KMS-11 (cell line): ENCODE data around the gene TXNL1.
A peak's percentile ranks its signal among the peaks of the same experiment; 100 is the strongest.

Experiments used
- H2AFZ ChIP-seq: fragments of 200-600 bp; sonication (generic); 2 replicates; pipeline ENCODE4 v1.6.1; 2016; ENCODE audit warnings: antibody characterized with exemption, mixed run types, low read depth
- H3K27ac ChIP-seq: fragments of 200-600 bp; sonication (generic); 2 replicates; pipeline ENCODE4 v1.6.1; 2016; ENCODE audit warnings: mild to moderate bottlenecking, mixed run types
- H3K27me3 ChIP-seq: fragments of 200-600 bp; sonication (generic); 2 replicates; pipeline ENCODE4 v1.6.1; 2017; ENCODE audit warnings: mild to moderate bottlenecking, low read depth, mixed run types, moderate library complexity; ENCODE audit not compliant: insufficient read depth
- H3K36me3 ChIP-seq: fragments of 200-600 bp; sonication (generic); 2 replicates; pipeline ENCODE4 v1.6.1; 2017; ENCODE audit warnings: mild to moderate bottlenecking, mixed run types; ENCODE audit not compliant: insufficient read depth
- H3K4me1 ChIP-seq: fragments of 200-600 bp; sonication (generic); 2 replicates; pipeline ENCODE4 v1.6.1; 2016; ENCODE audit warnings: mild to moderate bottlenecking, low read depth, mixed run types; ENCODE audit not compliant: poor library complexity, severe bottlenecking
- H3K4me2 ChIP-seq: fragments of 200-600 bp; sonication (generic); 2 replicates; pipeline ENCODE4 v1.7.0; 2016; ENCODE audit warnings: mild to moderate bottlenecking, mixed run types
- H3K4me3 ChIP-seq: fragments of 200-600 bp; sonication (generic); IDR thresholded peaks from 2 replicates; pipeline ENCODE4 v1.6.1; 2017; ENCODE audit warnings: low read depth, low read length, mixed read lengths; ENCODE audit not compliant: insufficient read depth
- H3K79me2 ChIP-seq: fragments of 200-600 bp; sonication (generic); 2 replicates; pipeline ENCODE4 v1.6.1; 2016; ENCODE audit warnings: low read depth, mixed run types; ENCODE audit not compliant: insufficient read depth
- H3K9ac ChIP-seq: fragments of 200-600 bp; sonication (generic); 2 replicates; pipeline ENCODE4 v1.6.1; 2016; ENCODE audit warnings: mild to moderate bottlenecking, mixed run types
- H4K20me1 ChIP-seq: fragments of 200-600 bp; sonication (generic); 2 replicates; pipeline ENCODE4 v1.6.1; 2016; ENCODE audit warnings: mild to moderate bottlenecking, mixed run types; ENCODE audit not compliant: insufficient read depth
- TF ChIP-seq, protein P1 (sequence below): fragments of 200-600 bp; sonication (generic); conservative IDR thresholded peaks from 2 replicates; pipeline ENCODE4 v1.6.1; 2017; ENCODE audit warnings: low read depth, mild to moderate bottlenecking, antibody characterized with exemption, low read length, moderate library complexity, mixed read lengths

The TXNL1 gene

DNA sequence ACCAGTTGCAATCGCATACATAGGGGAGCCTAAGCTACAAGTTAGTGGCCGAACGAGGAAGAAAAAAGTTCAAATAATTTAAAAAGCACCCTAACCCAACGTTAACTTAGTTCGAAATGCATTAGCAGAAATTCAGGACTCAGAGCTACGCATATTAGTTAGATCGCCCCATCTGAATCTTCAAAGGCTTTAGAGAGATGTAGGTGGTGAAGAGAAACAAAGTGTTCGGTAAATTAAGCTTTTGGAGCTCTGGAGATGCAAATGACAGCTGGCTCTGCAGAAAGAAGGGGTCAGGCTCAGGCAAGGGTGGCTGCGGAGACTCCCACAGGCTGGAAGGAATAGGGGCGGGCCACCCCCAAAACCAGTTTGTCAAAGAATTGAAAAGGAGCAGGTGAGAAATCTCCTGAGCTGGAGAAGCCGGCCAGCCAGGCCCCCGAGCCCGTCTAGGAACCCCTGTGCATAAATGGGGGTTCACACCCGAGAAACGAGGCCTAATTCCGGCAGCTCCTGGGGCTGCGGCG lies 621 bp downstream of the TXNL1 start:
- TF ChIP-seq, protein P1, sequence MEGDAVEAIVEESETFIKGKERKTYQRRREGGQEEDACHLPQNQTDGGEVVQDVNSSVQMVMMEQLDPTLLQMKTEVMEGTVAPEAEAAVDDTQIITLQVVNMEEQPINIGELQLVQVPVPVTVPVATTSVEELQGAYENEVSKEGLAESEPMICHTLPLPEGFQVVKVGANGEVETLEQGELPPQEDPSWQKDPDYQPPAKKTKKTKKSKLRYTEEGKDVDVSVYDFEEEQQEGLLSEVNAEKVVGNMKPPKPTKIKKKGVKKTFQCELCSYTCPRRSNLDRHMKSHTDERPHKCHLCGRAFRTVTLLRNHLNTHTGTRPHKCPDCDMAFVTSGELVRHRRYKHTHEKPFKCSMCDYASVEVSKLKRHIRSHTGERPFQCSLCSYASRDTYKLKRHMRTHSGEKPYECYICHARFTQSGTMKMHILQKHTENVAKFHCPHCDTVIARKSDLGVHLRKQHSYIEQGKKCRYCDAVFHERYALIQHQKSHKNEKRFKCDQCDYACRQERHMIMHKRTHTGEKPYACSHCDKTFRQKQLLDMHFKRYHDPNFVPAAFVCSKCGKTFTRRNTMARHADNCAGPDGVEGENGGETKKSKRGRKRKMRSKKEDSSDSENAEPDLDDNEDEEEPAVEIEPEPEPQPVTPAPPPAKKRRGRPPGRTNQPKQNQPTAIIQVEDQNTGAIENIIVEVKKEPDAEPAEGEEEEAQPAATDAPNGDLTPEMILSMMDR, result no peak
- H3K36me3 ChIP-seq, result no peaks in the 10 kb centered on the region; the same call in 1 of the 2 replicates
- peak overlapping the region; percentile 95 for H3K27ac ChIP-seq
- peaks cover 56% of the 10 kb centered on the region for H3K79me2 ChIP-seq
- H3K27me3 ChIP-seq, result no peaks in the 10 kb centered on the region
- H2AFZ ChIP-seq, result peak overlapping the region; percentile 70
- peak overlapping the region; percentile 74 for H3K4me2 ChIP-seq
- H3K9ac ChIP-seq, result peak overlapping the region; percentile 98
- peaks cover 36% of the 10 kb centered on the region for H4K20me1 ChIP-seq
- peaks cover 40% of the 10 kb centered on the region for H3K4me1 ChIP-seq
- H3K4me3 ChIP-seq, result no peak overlapping the region

DNA sequence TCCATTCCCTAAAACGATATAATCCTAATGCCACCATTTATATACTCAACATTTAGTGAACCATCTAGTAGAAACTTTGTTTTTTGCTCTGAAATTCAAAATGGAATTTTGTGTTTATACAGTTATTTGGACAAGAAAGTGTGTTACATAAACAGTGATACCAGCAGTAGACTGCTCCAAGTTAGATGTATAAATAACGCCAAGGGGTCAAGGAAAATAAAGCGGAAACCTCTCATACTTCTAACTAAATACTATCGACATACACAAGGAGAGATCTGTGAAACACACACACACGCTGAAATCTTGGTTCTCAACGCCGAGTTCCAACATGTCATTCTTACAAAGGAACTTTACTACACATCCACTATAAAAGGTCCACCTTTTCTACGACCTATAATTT lies 1.2 kb downstream of the TXNL1 start:
- Histone ChIP-seq H3K79me2 (peaks cover 62% of the 10 kb centered on the region), H3K4me2 (peak overlapping the region; percentile 74), H2AFZ (no peak overlapping the region), H3K4me3 (no peak overlapping the region), H3K27ac (peak overlapping the region; percentile 95), H3K4me1 (peaks cover 40% of the 10 kb centered on the region), H3K36me3 (no peaks in the 10 kb centered on the region; the same call in 1 of the 2 replicates), H3K9ac (peak overlapping the region; percentile 98), H3K27me3 (no peaks in the 10 kb centered on the region), H4K20me1 (peaks cover 42% of the 10 kb centered on the region)
- TF ChIP-seq, protein P1, result no peak

DNA sequence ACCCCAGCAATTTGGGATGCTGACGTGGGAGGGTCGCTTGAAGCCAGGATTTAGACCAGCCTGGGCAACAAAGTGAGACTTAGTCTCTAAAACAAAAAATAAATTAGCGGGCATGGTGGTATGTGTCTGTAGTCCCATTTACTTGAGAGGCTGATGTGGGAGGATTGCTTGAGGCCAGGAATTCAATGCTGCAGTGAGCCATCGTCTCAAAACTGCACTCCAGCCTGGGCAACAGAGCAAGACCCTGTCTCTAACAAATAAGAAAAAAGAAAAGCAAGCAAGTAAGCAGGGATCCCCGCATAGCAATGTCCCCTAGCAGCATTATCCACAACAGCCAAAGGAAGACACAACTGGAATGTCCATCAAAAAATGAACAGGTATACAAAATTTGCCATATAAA lies 3.4 kb downstream of the TXNL1 start:
- no peak overlapping the region for H3K4me3 ChIP-seq
- peaks cover 2% of the 10 kb centered on the region; the same call in 1 of the 2 replicates for H3K36me3 ChIP-seq
- H3K4me2 ChIP-seq, result no peak overlapping the region; the same call in 1 of the 2 replicates
- H3K4me1 ChIP-seq, result peaks cover 43% of the 10 kb centered on the region
- no peaks in the 10 kb centered on the region for H3K27me3 ChIP-seq
- peaks cover 64% of the 10 kb centered on the region for H4K20me1 ChIP-seq
- H3K79me2 ChIP-seq, result peaks cover 83% of the 10 kb centered on the region
- no peak overlapping the region for H2AFZ ChIP-seq
- TF ChIP-seq, protein P1, result no peak
- no peak overlapping the region for H3K9ac ChIP-seq
- H3K27ac ChIP-seq, result no peak overlapping the region

DNA sequence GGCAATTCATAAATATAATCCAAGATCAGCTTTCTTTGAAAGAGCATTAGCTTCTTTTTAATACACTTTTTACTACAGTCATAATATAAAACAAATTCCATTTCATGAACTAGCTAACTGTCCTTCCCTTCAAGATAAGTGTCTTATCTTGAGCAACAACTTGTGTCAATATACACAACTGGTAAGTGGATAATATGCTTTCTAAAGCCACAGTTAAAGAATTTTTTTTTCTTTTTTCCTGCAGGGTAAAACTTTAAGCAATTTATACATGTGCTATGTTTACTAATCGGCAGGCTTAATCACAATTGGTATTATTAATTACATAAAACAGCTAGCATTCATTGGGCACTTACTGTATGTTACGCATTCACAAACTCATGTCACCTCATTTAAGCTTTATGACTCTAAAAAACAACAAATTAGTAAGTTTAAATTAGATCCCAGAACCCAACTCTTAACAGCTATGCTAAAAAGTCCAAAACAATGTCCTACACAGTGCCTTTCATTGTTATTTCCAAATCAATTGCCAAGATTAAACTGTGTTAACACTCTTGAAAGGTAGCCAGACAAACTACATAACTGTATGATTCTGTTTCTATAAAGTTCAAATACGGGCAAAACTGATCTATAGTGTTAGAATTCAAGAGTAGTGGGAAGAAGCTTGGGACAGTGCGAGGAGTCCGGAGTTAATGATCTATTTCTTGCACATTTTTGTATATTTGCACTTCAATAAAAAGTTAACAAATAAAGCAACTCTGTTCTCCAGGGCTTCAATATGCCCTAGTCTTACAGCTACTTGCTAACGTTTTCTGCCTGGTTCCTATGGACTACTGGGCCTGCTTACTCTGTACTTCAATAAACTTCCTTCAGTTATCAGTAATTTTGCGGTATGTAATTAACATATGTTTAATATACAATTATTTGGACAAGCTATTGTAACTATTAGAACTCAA lies 6.0 kb downstream of the TXNL1 start:
- no peak overlapping the region for H2AFZ ChIP-seq

More for the DNA sequence above, 6.0 kb downstream of the TXNL1 start:
- TF ChIP-seq, protein P1, result no peak
- Histone ChIP-seq H4K20me1 (peaks cover 88% of the 10 kb centered on the region), H3K4me2 (no peak overlapping the region), H3K27me3 (no peaks in the 10 kb centered on the region), H3K79me2 (peaks cover 100% of the 10 kb centered on the region), H3K9ac (no peak overlapping the region), H3K27ac (no peak overlapping the region), H3K36me3 (peaks cover 5% of the 10 kb centered on the region; the same call in 1 of the 2 replicates), H3K4me3 (no peak overlapping the region), H3K4me1 (peaks cover 49% of the 10 kb centered on the region)
